ACC112 (cell line): ENCODE data around the gene CFAP46.

ENCODE experiments used
- H2AFZ ChIP-seq: fragments of 200-600 bp; sonication (generic); one replicate; pipeline ENCODE4 v1.6.0; 2017; ENCODE audit warnings: antibody characterized with exemption, low read length; ENCODE audit not compliant: unreplicated experiment
- H3K27ac ChIP-seq: fragments of 200-600 bp; sonication (generic); 2 replicates; pipeline ENCODE4 v1.5.1; 2014; ENCODE audit warnings: low read depth, mild to moderate bottlenecking, antibody characterized with exemption, low read length, moderate library complexity
- H3K27me3 ChIP-seq: fragments of 200-600 bp; sonication (generic); 2 replicates; pipeline ENCODE4 v1.6.1; 2014; ENCODE audit warnings: mild to moderate bottlenecking, antibody characterized with exemption, low read length, moderate library complexity, mixed read lengths; ENCODE audit not compliant: insufficient read depth
- H3K36me3 ChIP-seq: fragments of 200-600 bp; sonication (generic); 2 replicates; pipeline ENCODE4 v1.6.1; 2016; ENCODE audit warnings: mild to moderate bottlenecking, antibody characterized with exemption, low read length, moderate library complexity, mixed read lengths; ENCODE audit not compliant: insufficient read depth
- H3K4me1 ChIP-seq: fragments of 200-600 bp; sonication (generic); one replicate; pipeline ENCODE4 v1.6.1; 2016; ENCODE audit warnings: low read length, mixed read lengths; ENCODE audit not compliant: insufficient read depth, unreplicated experiment, control insufficient read depth
- H3K4me3 ChIP-seq: fragments of 200-600 bp; sonication (generic); 2 replicates; pipeline ENCODE4 v1.5.1; 2014; ENCODE audit warnings: mild to moderate bottlenecking, low read depth, low read length
- H3K79me2 ChIP-seq: fragments of 200-600 bp; sonication (generic); one replicate; pipeline ENCODE4 v1.6.0; 2016; ENCODE audit warnings: low read length; ENCODE audit not compliant: control insufficient read depth, unreplicated experiment, insufficient read depth

CFAP46 gene

GRCh38 chr10:132875435-132875834 is 66.9 kb downstream of the CFAP46 start:
- Histone ChIP-seq H3K4me1 (no peaks in the 10 kb centered on the region), H3K79me2 (no peaks in the 10 kb centered on the region), H3K27me3 (peaks cover 70% of the 10 kb centered on the region)

GRCh38 chr10:132873395-132873794 is 69.0 kb downstream of the CFAP46 start:
- Histone ChIP-seq H2AFZ (no peak overlapping the region), H3K4me3 (no peak overlapping the region), H3K36me3 (no peaks in the 10 kb centered on the region), H3K27ac (no peak overlapping the region), H3K27me3 (peaks cover 49% of the 10 kb centered on the region), H3K79me2 (no peaks in the 10 kb centered on the region), H3K4me1 (no peaks in the 10 kb centered on the region)

More at GRCh38 chr10:132875435-132875834, 66.9 kb downstream of the CFAP46 start:
- H2AFZ ChIP-seq = no peak overlapping the region
- H3K27ac ChIP-seq = no peak overlapping the region
- no peak overlapping the region for H3K4me3 ChIP-seq
- H3K36me3 ChIP-seq = no peaks in the 10 kb centered on the region

GRCh38 chr10:132872658-132873057 is 69.7 kb downstream of the CFAP46 start:
- Histone ChIP-seq H3K4me1 (no peaks in the 10 kb centered on the region), H2AFZ (no peak overlapping the region), H3K27ac (no peak overlapping the region), H3K79me2 (no peaks in the 10 kb centered on the region), H3K27me3 (peaks cover 46% of the 10 kb centered on the region), H3K36me3 (no peaks in the 10 kb centered on the region), H3K4me3 (no peak overlapping the region)

GRCh38 chr10:132870426-132870825 is 71.9 kb downstream of the CFAP46 start:
- Histone ChIP-seq H2AFZ (no peak overlapping the region), H3K27me3 (peaks cover 32% of the 10 kb centered on the region), H3K27ac (no peak overlapping the region)

GRCh38 chr10:132869621-132870020 is 72.7 kb downstream of the CFAP46 start:
- H3K36me3 ChIP-seq = no peaks in the 10 kb centered on the region
- H3K27ac ChIP-seq = no peak overlapping the region
- H3K4me1 ChIP-seq = no peaks in the 10 kb centered on the region
- peaks cover 24% of the 10 kb centered on the region for H3K27me3 ChIP-seq
- H2AFZ ChIP-seq = no peak overlapping the region
- no peak overlapping the region for H3K4me3 ChIP-seq
- no peaks in the 10 kb centered on the region for H3K79me2 ChIP-seq

More at GRCh38 chr10:132870426-132870825, 71.9 kb downstream of the CFAP46 start:
- Histone ChIP-seq H3K4me1 (no peaks in the 10 kb centered on the region), H3K4me3 (no peak overlapping the region), H3K36me3 (no peaks in the 10 kb centered on the region), H3K79me2 (no peaks in the 10 kb centered on the region)

- H3K27ac ChIP-seq = no peak overlapping the region
- no peak overlapping the region for H3K4me3 ChIP-seq
- no peaks in the 10 kb centered on the region for H3K79me2 ChIP-seq
- H3K36me3 ChIP-seq = no peaks in the 10 kb centered on the region
- no peaks in the 10 kb centered on the region for H3K4me1 ChIP-seq
- peaks cover 23% of the 10 kb centered on the region for H3K27me3 ChIP-seq
- no peak overlapping the region for H2AFZ ChIP-seq
These were observed 73.4 kb downstream of the CFAP46 start for GRCh38 chr10:132868995-132869394.

- Histone ChIP-seq H3K4me1 (no peaks in the 10 kb centered on the region), H3K79me2 (no peaks in the 10 kb centered on the region), H3K36me3 (no peaks in the 10 kb centered on the region), H3K27ac (no peak overlapping the region), H3K4me3 (no peak overlapping the region), H2AFZ (no peak overlapping the region), H3K27me3 (peaks cover 20% of the 10 kb centered on the region)
These were observed 74.3 kb downstream of the CFAP46 start for GRCh38 chr10:132867801-132868644.

GRCh38 chr10:132866601-132867381 is 75.6 kb downstream of the CFAP46 start:
- Histone ChIP-seq H3K79me2 (no peaks in the 10 kb centered on the region), H3K36me3 (no peaks in the 10 kb centered on the region), H2AFZ (no peak overlapping the region), H3K4me1 (no peaks in the 10 kb centered on the region), H3K27me3 (peaks cover 17% of the 10 kb centered on the region), H3K4me3 (no peak overlapping the region), H3K27ac (no peak overlapping the region)

- Histone ChIP-seq H3K79me2 (no peaks in the 10 kb centered on the region), H3K36me3 (no peaks in the 10 kb centered on the region), H3K27ac (no peak overlapping the region), H3K4me3 (no peak overlapping the region), H3K27me3 (peaks cover 9% of the 10 kb centered on the region), H2AFZ (no peak overlapping the region), H3K4me1 (no peaks in the 10 kb centered on the region)
These were observed 76.3 kb downstream of the CFAP46 start for GRCh38 chr10:132865851-132866600.

GRCh38 chr10:132865171-132865631 is 77.2 kb downstream of the CFAP46 start:
- Histone ChIP-seq H3K4me1 (no peaks in the 10 kb centered on the region), H3K4me3 (no peak overlapping the region), H3K27ac (no peak overlapping the region), H3K36me3 (no peaks in the 10 kb centered on the region), H3K79me2 (no peaks in the 10 kb centered on the region), H3K27me3 (peaks cover 11% of the 10 kb centered on the region), H2AFZ (no peak overlapping the region)
